Ecto neural progenitor cell (in vitro differentiated cells): ENCODE results near the gene FGF12.

ENCODE experiments used
- DNase-seq: peaks from one replicate; pipeline ENCODE4 v3.0.0-alpha.2; 2018; ENCODE audit warnings: low spot score

FGF12 gene

GRCh38 chr3:192496905-192497587 lies 230.3 kb downstream of the FGF12 start:
- DNase-seq = no peak

GRCh38 chr3:192494174-192494573 lies 233.2 kb downstream of the FGF12 start:
- DNase-seq = no peak

- DNase-seq = no peak
Observed at GRCh38 chr3:192490720-192491119, 236.6 kb downstream of the FGF12 start.

GRCh38 chr3:192489579-192489978 lies 237.8 kb downstream of the FGF12 start:
- no peak for DNase-seq

GRCh38 chr3:192487033-192487432 lies 240.3 kb downstream of the FGF12 start:
- no peak for DNase-seq

GRCh38 chr3:192482809-192483208 lies 244.5 kb downstream of the FGF12 start:
- DNase-seq = no peak

GRCh38 chr3:192482391-192482790 lies 244.9 kb downstream of the FGF12 start:
- no peak for DNase-seq

- DNase-seq = no peak
Observed at GRCh38 chr3:192481638-192482037, 245.7 kb downstream of the FGF12 start.

- peak; percentile 69 for DNase-seq
Observed at GRCh38 chr3:192467230-192468140, 259.9 kb downstream of the FGF12 start.

GRCh38 chr3:192449036-192449435 lies 278.3 kb downstream of the FGF12 start:
- DNase-seq = no peak

- no peak for DNase-seq
Observed at GRCh38 chr3:192445770-192446644, 281.3 kb downstream of the FGF12 start.

GRCh38 chr3:192444791-192445106 lies 282.6 kb downstream of the FGF12 start:
- no peak for DNase-seq

GRCh38 chr3:192444096-192444790 lies 283.1 kb downstream of the FGF12 start:
- peak; percentile 81 for DNase-seq

- no peak for DNase-seq
Observed at GRCh38 chr3:192435241-192435640, 292.1 kb downstream of the FGF12 start.

GRCh38 chr3:192434186-192434585 lies 293.2 kb downstream of the FGF12 start:
- no peak for DNase-seq

- DNase-seq = no peak
Observed at GRCh38 chr3:192433704-192434103, 293.6 kb downstream of the FGF12 start.

GRCh38 chr3:192422997-192423342 lies 304.4 kb downstream of the FGF12 start:
- DNase-seq = no peak

GRCh38 chr3:192422321-192422996 lies 304.9 kb downstream of the FGF12 start:
- no peak for DNase-seq

- DNase-seq = no peak
Observed at GRCh38 chr3:192419312-192419711, 308.0 kb downstream of the FGF12 start.

- DNase-seq = no peak
Observed at GRCh38 chr3:192417559-192418055, 309.7 kb downstream of the FGF12 start.

- DNase-seq = no peak
Observed at GRCh38 chr3:192417017-192417416, 310.3 kb downstream of the FGF12 start.
